Hepatocyte (in vitro differentiated cells): ENCODE results near the gene ABCC11. TPM values are rescaled to one million over a fixed set of nuclear protein-coding genes. Genes with fewer than 3 reads are reported as not detected.

Experiments
- DNase-seq: peaks from one replicate; pipeline ENCODE4 v3.0.0-alpha.2; 2016; ENCODE audit warnings: low spot score
- H2AFZ ChIP-seq: fragments of 200-600 bp; sonication (generic); 2 replicates; pipeline ENCODE4 v1.6.0; 2016; ENCODE audit warnings: antibody characterized with exemption, mild to moderate bottlenecking
- H3K27ac ChIP-seq: fragments of 200-600 bp; sonication (generic); 2 replicates; pipeline ENCODE4 v1.5.1; 2016; ENCODE audit warnings: mild to moderate bottlenecking
- H3K27me3 ChIP-seq: fragments of 200-600 bp; sonication (generic); 2 replicates; pipeline ENCODE4 v1.6.1; 2016
- H3K36me3 ChIP-seq: fragments of 200-600 bp; sonication (generic); replicated peaks from 2 replicates; pipeline ENCODE4 v1.5.1; 2016; ENCODE audit warnings: low read depth; ENCODE audit not compliant: insufficient read depth
- H3K4me1 ChIP-seq: fragments of 200-600 bp; sonication (generic); 2 replicates; pipeline ENCODE4 v1.5.1; 2016; ENCODE audit warnings: mild to moderate bottlenecking, moderate library complexity; ENCODE audit not compliant: insufficient read depth
- H3K4me2 ChIP-seq: fragments of 200-600 bp; sonication (generic); 2 replicates; pipeline ENCODE4 v1.6.0; 2016
- H3K4me3 ChIP-seq: fragments of 200-600 bp; sonication (generic); 2 replicates; pipeline ENCODE4 v1.5.1; 2016; ENCODE audit warnings: mild to moderate bottlenecking
- H3K79me2 ChIP-seq: fragments of 200-600 bp; sonication (generic); 2 replicates; pipeline ENCODE4 v1.6.0; 2017; ENCODE audit warnings: mild to moderate bottlenecking
- H3K9me2 ChIP-seq: fragments of 200-600 bp; sonication (generic); replicated peaks from 2 replicates; pipeline ENCODE4 v1.6.0; 2017; ENCODE audit warnings: mild to moderate bottlenecking; ENCODE audit not compliant: insufficient read depth
- H3K9me3 ChIP-seq: fragments of 200-600 bp; sonication (generic); 2 replicates; pipeline ENCODE4 v1.5.1; 2016; ENCODE audit warnings: low read depth, mild to moderate bottlenecking
- H4K20me1 ChIP-seq: fragments of 200-600 bp; sonication (generic); 2 replicates; pipeline ENCODE4 v1.6.0; 2016; ENCODE audit warnings: mild to moderate bottlenecking; ENCODE audit not compliant: insufficient read depth, poor library complexity, severe bottlenecking
- EZH2 ChIP-seq: fragments of 200-600 bp; sonication (generic); IDR thresholded peaks from 2 replicates; pipeline ENCODE4 v1.6.1; 2016; ENCODE audit warnings: antibody characterized with exemption, mild to moderate bottlenecking, borderline replicate concordance
- EZH2phosphoT487 ChIP-seq: fragments of 200-600 bp; sonication (generic); IDR thresholded peaks from one replicate; pipeline ENCODE4 v1.6.1; 2018; ENCODE audit warnings: antibody characterized with exemption, mild to moderate bottlenecking, low read depth, moderate library complexity; ENCODE audit not compliant: unreplicated experiment, severe bottlenecking
- WGBS: methylation state at CpG from one replicate; pipeline ENCODE4 v1.1.6; 2016; ENCODE audit warnings: low lambda C conversion rate; ENCODE audit errors: missing lambda C conversion rate; 5-methylcytosine and 5-hydroxymethylcytosine counted together
- polyA plus RNA-seq: library from polyadenylated mRNA; unstranded; fragments of >200 nt; fragmentation: Nextera tagmentation; extraction: Ambion mirVana; gene quantifications from 2 replicates; pipeline ENCODE4 v1.2.1, GENCODE V29; 2016
- total RNA-seq: library from RNA; depleted of rRNA; stranded (reverse); fragments of >200 nt; gene quantifications from 2 replicates; pipeline ENCODE4 v1.2.3, GENCODE V29; 2014
- TF ChIP-seq, protein P1 (sequence below): fragments of 200-600 bp; sonication (generic); IDR thresholded peaks from 2 replicates; pipeline ENCODE4 v1.5.1; 2016; ENCODE audit warnings: antibody characterized with exemption, mild to moderate bottlenecking; ENCODE audit not compliant: poor library complexity

The ABCC11 gene
- total and polyA plus RNA-seq, 2 experiments from 2014 or later: 0.50 to 2.0 TPM

GRCh38 chr16:48217708-48218107 is 29.6 kb downstream of the ABCC11 start:
- Histone ChIP-seq H2AFZ (no peak overlapping the region), H3K79me2 (no peaks in the 10 kb centered on the region), H3K27me3 (no peaks in the 10 kb centered on the region), H3K9me3 (no peaks in the 10 kb centered on the region), H3K36me3 (no peaks in the 10 kb centered on the region), H3K4me2 (no peak overlapping the region), H4K20me1 (no peaks in the 10 kb centered on the region), H3K9me2 (no peaks in the 10 kb centered on the region), H3K27ac (no peak overlapping the region), H3K4me3 (no peak overlapping the region), H3K4me1 (no peaks in the 10 kb centered on the region)
- WGBS: 89% methylated on average over 2 of the region's 2 CpGs
- DNase-seq: no peak
- TF ChIP-seq EZH2: no peak
- TF ChIP-seq, protein P1, sequence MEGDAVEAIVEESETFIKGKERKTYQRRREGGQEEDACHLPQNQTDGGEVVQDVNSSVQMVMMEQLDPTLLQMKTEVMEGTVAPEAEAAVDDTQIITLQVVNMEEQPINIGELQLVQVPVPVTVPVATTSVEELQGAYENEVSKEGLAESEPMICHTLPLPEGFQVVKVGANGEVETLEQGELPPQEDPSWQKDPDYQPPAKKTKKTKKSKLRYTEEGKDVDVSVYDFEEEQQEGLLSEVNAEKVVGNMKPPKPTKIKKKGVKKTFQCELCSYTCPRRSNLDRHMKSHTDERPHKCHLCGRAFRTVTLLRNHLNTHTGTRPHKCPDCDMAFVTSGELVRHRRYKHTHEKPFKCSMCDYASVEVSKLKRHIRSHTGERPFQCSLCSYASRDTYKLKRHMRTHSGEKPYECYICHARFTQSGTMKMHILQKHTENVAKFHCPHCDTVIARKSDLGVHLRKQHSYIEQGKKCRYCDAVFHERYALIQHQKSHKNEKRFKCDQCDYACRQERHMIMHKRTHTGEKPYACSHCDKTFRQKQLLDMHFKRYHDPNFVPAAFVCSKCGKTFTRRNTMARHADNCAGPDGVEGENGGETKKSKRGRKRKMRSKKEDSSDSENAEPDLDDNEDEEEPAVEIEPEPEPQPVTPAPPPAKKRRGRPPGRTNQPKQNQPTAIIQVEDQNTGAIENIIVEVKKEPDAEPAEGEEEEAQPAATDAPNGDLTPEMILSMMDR: no peak
- no peak for TF ChIP-seq EZH2phosphoT487

GRCh38 chr16:48215738-48216137 is 31.6 kb downstream of the ABCC11 start:
- Histone ChIP-seq H3K4me1 (no peaks in the 10 kb centered on the region), H3K79me2 (no peaks in the 10 kb centered on the region), H3K9me2 (no peaks in the 10 kb centered on the region), H3K4me3 (no peak overlapping the region), H3K9me3 (no peaks in the 10 kb centered on the region), H3K4me2 (no peak overlapping the region), H2AFZ (no peak overlapping the region), H4K20me1 (no peaks in the 10 kb centered on the region), H3K36me3 (no peaks in the 10 kb centered on the region), H3K27ac (no peak overlapping the region), H3K27me3 (no peaks in the 10 kb centered on the region)
- no peak for TF ChIP-seq EZH2phosphoT487
- TF ChIP-seq, protein P1: no peak
- no peak for TF ChIP-seq EZH2
- no peak for DNase-seq
- 59% methylated on average over 6 of the region's 6 CpGs for WGBS

- H3K9me2 ChIP-seq: no peaks in the 10 kb centered on the region
- H3K4me2 ChIP-seq: no peak overlapping the region
- H3K4me3 ChIP-seq: no peak overlapping the region
- H3K36me3 ChIP-seq: no peaks in the 10 kb centered on the region
- no peaks in the 10 kb centered on the region for H3K9me3 ChIP-seq
- H4K20me1 ChIP-seq: no peaks in the 10 kb centered on the region
- H2AFZ ChIP-seq: no peak overlapping the region
- no peak for DNase-seq
- TF ChIP-seq, protein P1: no peak
- TF ChIP-seq EZH2phosphoT487 (no peak), EZH2 (no peak)
- no peaks in the 10 kb centered on the region for H3K79me2 ChIP-seq
- WGBS: 59% methylated on average over 3 of the region's 3 CpGs
- no peaks in the 10 kb centered on the region for H3K27me3 ChIP-seq
- no peak overlapping the region for H3K27ac ChIP-seq
- no peaks in the 10 kb centered on the region for H3K4me1 ChIP-seq
These were observed 35.3 kb downstream of the ABCC11 start for GRCh38 chr16:48212033-48212432.

DNA sequence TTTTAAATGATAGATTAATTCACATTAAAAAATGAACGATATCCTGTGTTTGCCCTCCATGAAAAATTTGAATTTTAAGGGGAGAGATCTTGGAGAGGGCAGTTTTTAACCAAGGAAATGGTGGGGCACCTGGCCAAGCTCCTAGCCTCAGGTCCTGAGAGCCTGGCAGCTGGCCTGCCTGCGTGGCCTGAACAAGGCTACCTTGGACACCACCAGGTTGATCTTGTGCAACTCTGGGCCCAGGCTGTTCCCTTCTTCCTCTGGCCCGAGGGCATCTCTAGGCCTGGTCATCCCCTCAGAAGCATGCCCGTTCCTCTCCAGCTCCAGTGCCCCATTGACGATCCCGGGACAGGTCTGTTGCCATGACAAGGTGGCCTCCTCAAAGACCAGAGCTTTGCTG is 36.6 kb downstream of the ABCC11 start:
- H3K79me2 ChIP-seq: no peaks in the 10 kb centered on the region
- no peaks in the 10 kb centered on the region for H3K9me3 ChIP-seq
- no peak overlapping the region for H2AFZ ChIP-seq
- WGBS: 92% methylated on average over 6 of the region's 6 CpGs
- H3K27ac ChIP-seq: no peak overlapping the region
- TF ChIP-seq EZH2phosphoT487: no peak
- TF ChIP-seq EZH2: no peak
- TF ChIP-seq, protein P1: no peak
- no peak overlapping the region for H3K4me2 ChIP-seq
- no peak for DNase-seq
- no peaks in the 10 kb centered on the region for H3K4me1 ChIP-seq
- no peaks in the 10 kb centered on the region for H3K27me3 ChIP-seq
- H3K36me3 ChIP-seq: no peaks in the 10 kb centered on the region
- no peaks in the 10 kb centered on the region for H4K20me1 ChIP-seq
- no peak overlapping the region for H3K4me3 ChIP-seq
- H3K9me2 ChIP-seq: no peaks in the 10 kb centered on the region
